Skeletal muscle satellite cell (primary cell): ENCODE measurements around the gene ITGB1BP2.
"Not testable (repeated sequence)": the region's sequence is repeated elsewhere in the genome, so short reads cannot be mapped to it uniquely, and the experiment has no call there.

Experiments
- H3K27me3 ChIP-seq: 2 replicates; pipeline ENCODE4 v1.7.0; 2013; ENCODE audit warnings: low read length; ENCODE audit not compliant: control insufficient read depth, insufficient read depth
- H3K36me3 ChIP-seq: 2 replicates; pipeline ENCODE4 v1.7.0; 2013; ENCODE audit warnings: mild to moderate bottlenecking, control low read depth, low read length; ENCODE audit not compliant: insufficient read depth
- H3K4me1 ChIP-seq: 2 replicates; pipeline ENCODE4 v1.7.0; 2013; ENCODE audit warnings: low read length; ENCODE audit not compliant: control insufficient read depth, insufficient read depth
- H3K4me2 ChIP-seq: 2 replicates; pipeline ENCODE4 v1.7.0; 2013; ENCODE audit warnings: mild to moderate bottlenecking, low read length
- H3K4me3 ChIP-seq: 2 replicates; pipeline ENCODE4 v1.7.0; 2013; ENCODE audit warnings: low read length
- H3K9ac ChIP-seq: 2 replicates; pipeline ENCODE4 v1.7.0; 2013; ENCODE audit warnings: mild to moderate bottlenecking, low read depth, low read length, moderate library complexity
- H3K9me3 ChIP-seq: replicated peaks from 2 replicates; pipeline ENCODE4 v1.7.0; 2013; ENCODE audit warnings: mild to moderate bottlenecking, control low read depth, low read length

The ITGB1BP2 gene

DNA sequence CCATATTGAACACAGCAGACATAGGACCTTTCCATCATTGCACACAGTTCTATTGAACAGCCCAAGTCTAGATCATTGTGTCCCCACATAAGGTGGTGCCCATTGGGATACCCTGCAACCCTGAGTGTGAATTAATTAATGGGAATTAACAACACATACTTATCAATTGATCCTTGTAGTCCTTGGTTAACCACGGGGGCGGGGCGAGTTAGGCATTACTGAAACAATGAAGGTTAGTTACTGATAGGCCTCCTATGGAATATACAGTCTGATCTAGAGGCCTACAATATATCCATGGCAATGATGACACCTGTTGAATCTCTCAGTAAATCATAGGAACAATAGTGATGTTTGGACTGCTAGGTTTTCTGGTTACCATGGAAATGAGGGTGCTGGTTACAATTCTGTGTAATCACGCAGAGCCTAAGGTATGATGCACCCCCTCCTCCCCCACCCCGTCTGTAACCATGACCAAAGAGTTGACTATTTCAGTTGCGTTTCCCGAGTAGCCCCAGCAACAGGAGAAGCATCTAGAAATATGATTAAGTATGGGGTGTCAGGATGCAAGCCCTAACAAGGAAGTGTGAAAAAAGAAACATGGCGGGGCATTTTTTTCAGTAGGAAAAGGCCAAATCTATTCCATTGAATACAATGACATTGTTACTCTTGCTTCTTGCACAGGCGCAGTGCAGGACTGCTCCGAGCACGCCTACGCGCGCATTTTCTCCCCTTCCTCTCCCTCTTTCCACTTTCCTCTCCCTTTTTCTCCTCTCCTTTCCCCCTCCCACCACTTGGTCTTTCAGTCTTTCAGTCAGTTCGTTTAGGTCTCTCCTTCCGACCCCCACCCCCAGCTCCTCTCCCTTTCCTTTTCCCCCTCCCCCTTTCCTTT lies 18.8 kb upstream of the ITGB1BP2 start:
- H3K4me2 ChIP-seq, result peak overlapping the region; percentile 80
- H3K9ac ChIP-seq, result peak overlapping the region; percentile 97
- H3K9me3 ChIP-seq, result no peaks in the 10 kb centered on the region
- H3K4me1 ChIP-seq, result peaks cover 5% of the 10 kb centered on the region
- peak overlapping the region; percentile 71 for H3K4me3 ChIP-seq
- no peaks in the 10 kb centered on the region for H3K27me3 ChIP-seq
- peaks cover 9% of the 10 kb centered on the region for H3K36me3 ChIP-seq

DNA sequence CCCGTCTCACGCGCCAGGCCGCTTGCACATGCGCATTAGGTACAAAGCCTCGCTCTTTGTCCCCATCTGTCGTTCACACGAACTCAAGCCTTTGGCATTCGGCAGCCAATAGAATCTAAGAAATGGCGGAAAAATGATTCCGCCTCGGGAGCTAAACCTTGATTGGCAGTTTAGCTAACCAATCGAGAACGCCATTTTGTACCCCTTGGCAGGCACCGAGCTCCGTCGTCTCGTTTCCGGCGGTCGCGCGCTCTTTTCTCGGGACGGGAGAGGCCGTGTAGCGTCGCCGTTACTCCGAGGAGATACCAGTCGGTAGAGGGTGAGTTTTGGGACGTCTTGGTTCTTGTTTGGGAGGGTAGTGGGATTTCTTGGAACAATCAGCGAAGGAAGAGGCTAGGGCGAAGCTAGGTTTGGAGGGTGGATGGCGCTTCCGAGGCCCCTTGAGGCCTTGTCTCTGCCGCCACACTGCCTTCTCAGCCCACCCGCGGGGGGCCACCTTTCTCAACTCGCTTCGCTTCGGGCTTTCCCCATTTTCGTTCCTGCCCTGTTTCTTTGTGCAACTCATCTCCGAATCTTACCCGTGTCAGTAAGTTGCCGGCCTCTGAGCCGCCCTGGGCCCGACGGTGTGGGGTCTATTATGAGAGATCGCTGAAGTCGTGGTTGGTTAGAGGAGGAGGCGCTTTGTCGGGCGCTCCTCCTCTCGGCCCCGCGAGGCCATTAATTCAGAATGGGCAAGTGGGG lies 18.0 kb upstream of the ITGB1BP2 start, which contains the start of gene NONO:
NONO (plus strand) TSS at position 233 of the 741 bp plus-strand sequence. CDS start 7,003 bp downstream, outside the sequence.
- peak within 1 kb of the TSS; percentile 90 for H3K4me2 ChIP-seq
- H3K9me3 ChIP-seq, result no peaks in the 10 kb centered on the region
- peak within 1 kb of the TSS; percentile 95 for H3K4me3 ChIP-seq
- H3K9ac ChIP-seq, result peak within 1 kb of the TSS; percentile 97
- H3K4me1 ChIP-seq, result peaks cover 5% of the 10 kb centered on the region
- H3K36me3 ChIP-seq, result peaks cover 9% of the 10 kb centered on the region
- H3K27me3 ChIP-seq, result no peaks in the 10 kb centered on the region

DNA sequence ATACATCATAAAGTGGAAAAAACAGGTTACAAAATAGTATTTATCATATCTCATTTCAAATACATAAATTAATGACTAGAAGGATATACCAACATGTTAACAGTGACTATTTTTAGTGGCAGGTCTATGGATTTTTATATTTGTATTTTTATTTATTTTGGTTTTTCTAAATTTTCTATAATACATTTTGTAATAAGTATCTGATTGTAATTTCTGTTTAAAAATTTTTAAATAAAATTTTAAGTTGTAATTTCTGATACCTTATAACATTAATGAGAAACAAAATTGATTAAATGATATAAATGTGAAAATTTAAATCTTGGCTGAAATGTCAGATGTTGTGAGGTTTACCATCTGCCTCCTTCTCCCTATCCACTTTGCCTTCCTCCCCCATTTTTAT lies 15.6 kb upstream of the ITGB1BP2 start:
- Histone ChIP-seq H3K9me3 (no peaks in the 10 kb centered on the region), H3K4me3 (peak overlapping the region; percentile 95), H3K36me3 (peaks cover 15% of the 10 kb centered on the region), H3K4me2 (peak overlapping the region; percentile 90), H3K4me1 (peaks cover 5% of the 10 kb centered on the region), H3K9ac (peak overlapping the region; percentile 97), H3K27me3 (no peaks in the 10 kb centered on the region)

DNA sequence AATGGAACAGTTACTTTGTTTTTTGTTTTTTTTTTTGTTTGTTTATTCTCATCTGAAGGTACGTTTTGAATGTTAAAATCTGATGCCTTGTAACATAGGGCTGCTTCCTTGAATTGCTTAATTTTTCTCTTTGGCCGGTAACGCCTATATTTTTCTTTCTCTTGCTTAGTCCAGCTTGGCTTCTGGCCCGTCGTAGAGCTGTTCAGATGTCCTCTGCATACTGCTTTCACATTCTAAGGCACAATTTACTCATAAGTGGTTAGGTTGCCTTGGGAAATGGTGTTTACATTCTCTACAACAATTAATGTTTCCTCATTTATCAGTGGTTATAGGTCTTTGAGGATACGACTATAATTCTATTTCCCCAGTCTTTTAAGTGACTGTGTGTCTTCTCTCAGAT lies 10.2 kb upstream of the ITGB1BP2 start:
- no peak overlapping the region for H3K4me2 ChIP-seq
- no peak overlapping the region for H3K4me3 ChIP-seq
- no peak overlapping the region for H3K9ac ChIP-seq
- peaks cover 48% of the 10 kb centered on the region for H3K36me3 ChIP-seq
- H3K9me3 ChIP-seq, result no peaks in the 10 kb centered on the region
- H3K27me3 ChIP-seq, result no peaks in the 10 kb centered on the region
- peaks cover 17% of the 10 kb centered on the region for H3K4me1 ChIP-seq

DNA sequence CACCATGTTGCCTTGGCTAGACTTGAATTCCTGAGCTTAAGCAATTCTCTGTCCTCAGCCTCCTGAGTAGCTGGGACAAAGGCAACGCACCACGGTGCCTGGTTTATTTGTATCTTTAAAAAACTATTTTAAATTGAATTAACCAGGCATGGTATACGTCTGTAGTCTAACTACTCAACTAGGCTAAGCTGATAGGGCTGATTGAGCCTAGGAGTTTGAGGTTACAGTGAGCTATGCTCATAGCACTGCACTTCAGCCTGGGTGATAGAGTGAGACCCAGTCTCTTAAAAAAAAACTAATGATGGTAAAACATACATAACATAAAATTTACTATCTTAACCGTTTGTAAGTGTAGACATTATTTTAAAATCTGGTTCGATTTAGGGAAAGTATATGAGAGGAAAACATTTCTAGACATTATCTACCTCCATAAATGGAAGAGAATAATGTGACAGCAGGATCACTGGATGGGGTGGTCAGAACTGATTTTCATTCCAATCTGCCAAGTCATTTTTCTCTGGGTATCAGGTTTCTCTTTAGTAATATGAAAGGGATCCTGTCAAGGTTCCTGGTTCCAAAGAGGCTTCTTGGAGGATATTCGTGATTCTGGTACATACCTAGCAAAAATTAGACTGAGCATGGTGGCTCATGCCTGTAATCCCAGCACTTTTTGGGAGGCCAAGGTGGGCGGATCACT lies 8.7 kb upstream of the ITGB1BP2 start:
- H3K9me3 ChIP-seq, result no peaks in the 10 kb centered on the region
- H3K36me3 ChIP-seq, result peaks cover 57% of the 10 kb centered on the region
- peaks cover 17% of the 10 kb centered on the region for H3K4me1 ChIP-seq
- H3K4me2 ChIP-seq, result peak overlapping the region; percentile 17
- no peak overlapping the region for H3K9ac ChIP-seq
- no peaks in the 10 kb centered on the region for H3K27me3 ChIP-seq
- no peak overlapping the region for H3K4me3 ChIP-seq

DNA sequence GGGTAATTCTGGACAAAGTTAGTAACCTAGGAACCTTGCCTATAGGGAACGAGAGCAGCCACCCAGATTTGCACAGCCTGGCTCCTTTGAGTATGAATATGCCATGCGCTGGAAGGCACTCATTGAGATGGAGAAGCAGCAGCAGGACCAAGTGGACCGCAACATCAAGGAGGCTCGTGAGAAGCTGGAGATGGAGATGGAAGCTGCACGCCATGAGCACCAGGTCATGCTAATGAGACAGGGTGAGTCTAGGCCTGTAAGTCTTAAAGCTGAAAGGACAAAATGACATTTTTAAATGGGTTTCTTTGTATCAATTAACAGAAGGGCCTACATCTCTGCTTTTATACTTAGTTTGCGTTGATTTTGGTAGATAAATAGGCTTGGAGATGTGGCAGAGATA lies 4.7 kb upstream of the ITGB1BP2 start:
- Histone ChIP-seq H3K9me3 (no peaks in the 10 kb centered on the region), H3K4me1 (peaks cover 21% of the 10 kb centered on the region), H3K36me3 (peaks cover 55% of the 10 kb centered on the region), H3K9ac (no peak overlapping the region), H3K4me2 (no peak overlapping the region), H3K27me3 (no peaks in the 10 kb centered on the region), H3K4me3 (no peak overlapping the region)

DNA sequence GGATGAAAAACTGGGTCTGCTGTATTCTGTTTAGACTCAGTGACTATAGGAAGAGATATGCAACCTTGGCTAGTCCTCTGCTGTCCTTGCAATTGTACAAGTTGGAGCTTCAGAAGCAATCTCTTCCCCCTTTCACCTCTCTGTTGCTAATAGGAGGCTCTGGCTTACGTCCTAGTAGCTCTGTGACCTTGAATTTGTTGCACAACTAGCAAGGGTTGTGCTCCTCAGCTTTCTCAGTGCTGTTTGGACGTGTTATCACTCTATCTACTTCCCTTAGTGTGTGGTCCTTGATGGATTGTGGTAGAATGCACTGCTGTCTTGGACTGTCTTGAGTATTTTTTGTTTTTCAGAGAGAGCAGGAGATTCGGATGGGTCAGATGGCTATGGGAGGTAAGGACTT lies 3.4 kb upstream of the ITGB1BP2 start:
- H3K4me3 ChIP-seq, result no peak overlapping the region
- H3K9me3 ChIP-seq, result no peaks in the 10 kb centered on the region
- H3K36me3 ChIP-seq, result peaks cover 46% of the 10 kb centered on the region

DNA sequence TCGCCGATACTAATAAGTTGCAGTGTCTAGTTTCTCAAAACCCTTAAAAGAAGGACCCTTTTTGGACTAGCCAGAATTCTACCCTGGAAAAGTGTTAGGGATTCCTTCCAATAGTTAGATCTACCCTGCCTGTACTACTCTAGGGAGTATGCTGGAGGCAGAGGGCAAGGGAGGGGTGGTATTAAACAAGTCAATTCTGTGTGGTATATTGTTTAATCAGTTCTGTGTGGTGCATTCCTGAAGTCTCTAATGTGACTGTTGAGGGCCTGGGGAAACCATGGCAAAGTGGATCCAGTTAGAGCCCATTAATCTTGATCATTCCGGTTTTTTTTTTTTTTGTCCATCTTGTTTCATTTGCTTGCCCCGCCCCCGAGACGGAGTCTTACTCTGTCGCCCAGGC lies 1.5 kb upstream of the ITGB1BP2 start:
- not testable (repeated sequence) for H3K9me3 ChIP-seq, H3K4me2 ChIP-seq, H3K27me3 ChIP-seq, H3K9ac ChIP-seq, H3K4me1 ChIP-seq, H3K4me3 ChIP-seq
- H3K36me3 ChIP-seq, result peaks cover 36% of the 10 kb centered on the region

More for the DNA sequence above, 3.4 kb upstream of the ITGB1BP2 start:
- Histone ChIP-seq H3K27me3 (no peaks in the 10 kb centered on the region), H3K4me2 (no peak overlapping the region), H3K9ac (no peak overlapping the region), H3K4me1 (peaks cover 12% of the 10 kb centered on the region)

DNA sequence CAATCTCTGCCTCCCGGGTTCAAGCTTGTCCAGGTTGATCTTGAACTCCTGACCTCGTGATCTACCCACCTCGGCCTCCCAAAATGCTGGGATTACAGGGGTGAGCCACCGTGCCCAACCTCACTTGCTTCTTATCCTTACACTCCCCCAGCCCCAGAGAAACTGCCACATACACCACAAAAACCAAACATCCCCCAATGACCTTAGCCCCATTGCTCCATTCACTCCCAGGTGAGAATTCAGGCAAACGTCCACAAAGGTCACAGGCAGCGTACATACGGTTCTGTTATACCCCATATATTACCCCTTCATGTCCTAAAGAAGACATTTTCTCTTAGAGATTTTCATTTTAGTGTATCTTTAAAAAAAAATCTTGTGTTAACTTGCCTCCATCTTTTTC lies 1.1 kb upstream of the ITGB1BP2 start:
- not testable (repeated sequence) for H3K4me3 ChIP-seq, H3K9ac ChIP-seq, H3K4me1 ChIP-seq, H3K4me2 ChIP-seq, H3K9me3 ChIP-seq, H3K27me3 ChIP-seq
- H3K36me3 ChIP-seq, result peaks cover 36% of the 10 kb centered on the region

DNA sequence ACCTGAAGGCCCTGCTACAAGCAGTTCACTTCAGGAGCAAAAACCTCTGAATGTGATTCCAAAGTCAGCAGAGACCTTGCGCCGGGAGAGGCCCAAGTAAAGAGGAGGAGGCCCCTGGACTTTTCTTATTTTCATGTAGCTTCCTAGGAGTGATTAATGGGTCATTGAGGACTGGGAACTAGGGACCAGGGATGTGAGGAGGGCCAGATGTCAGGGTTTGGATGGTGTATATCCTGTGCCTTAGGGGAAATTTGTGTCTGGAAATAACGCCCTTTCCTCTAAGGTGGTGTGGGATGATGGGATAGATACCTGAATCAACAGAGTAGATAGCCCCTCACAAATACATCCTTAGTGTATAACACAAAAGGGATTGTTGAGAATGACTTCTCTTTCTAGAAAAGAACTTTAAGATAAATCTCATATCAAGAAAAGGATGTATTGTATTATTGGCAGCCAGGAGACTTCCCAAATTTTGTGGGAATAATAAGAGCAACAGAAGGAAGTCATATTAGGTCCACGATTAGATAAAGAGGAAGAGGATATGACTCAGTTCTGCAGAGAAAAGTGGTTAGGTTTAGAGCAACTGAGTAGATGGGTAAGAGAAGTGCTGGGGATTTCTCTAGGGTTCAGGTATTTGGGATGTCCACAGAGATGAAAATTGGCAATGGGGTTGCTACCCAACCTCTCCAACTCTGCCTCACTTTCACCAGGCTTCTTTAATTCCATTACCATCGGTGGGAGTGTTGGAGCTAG lies 1.1 kb downstream of the ITGB1BP2 start:
- H3K36me3 ChIP-seq, result peaks cover 16% of the 10 kb centered on the region
- H3K9ac ChIP-seq, result no peak overlapping the region
- peaks cover 9% of the 10 kb centered on the region for H3K4me1 ChIP-seq
- H3K4me3 ChIP-seq, result no peak overlapping the region
- no peaks in the 10 kb centered on the region for H3K27me3 ChIP-seq
- no peaks in the 10 kb centered on the region for H3K9me3 ChIP-seq
- no peak overlapping the region for H3K4me2 ChIP-seq

DNA sequence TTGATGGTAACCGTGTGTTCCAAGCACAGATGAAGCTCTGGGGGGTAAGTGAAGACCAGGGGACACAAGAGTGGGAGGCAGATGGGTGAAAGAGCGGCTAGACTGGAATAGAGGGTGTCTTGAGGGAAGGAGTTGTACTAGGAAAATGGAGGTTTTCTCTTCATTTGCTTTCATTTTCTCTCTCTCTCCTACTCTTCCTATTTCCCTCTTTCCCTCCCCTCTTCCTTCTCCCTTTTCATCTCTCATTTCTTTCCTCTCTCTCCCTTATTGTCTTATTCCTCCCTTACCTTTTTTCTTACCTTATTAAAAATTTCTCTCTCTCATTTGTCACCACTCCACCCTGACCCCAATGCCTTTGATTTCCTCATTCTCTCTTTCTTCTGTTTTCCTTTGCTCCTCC lies 3.0 kb downstream of the ITGB1BP2 start:
- H3K9ac ChIP-seq, result no peak overlapping the region
- peaks cover 7% of the 10 kb centered on the region for H3K36me3 ChIP-seq
- no peak overlapping the region for H3K4me2 ChIP-seq
- peaks cover 9% of the 10 kb centered on the region for H3K4me1 ChIP-seq
- H3K27me3 ChIP-seq, result no peaks in the 10 kb centered on the region
- no peak overlapping the region for H3K4me3 ChIP-seq
- H3K9me3 ChIP-seq, result no peaks in the 10 kb centered on the region
